Midbrain (tissue), 1 donor: Measurements from ENCODE around the gene VWA3B.

ENCODE experiments used
- DNase-seq: peaks from one replicate; lab custom pipeline; 2025; lab: John Stamatoyannopoulos, UW

The VWA3B gene

DNA sequence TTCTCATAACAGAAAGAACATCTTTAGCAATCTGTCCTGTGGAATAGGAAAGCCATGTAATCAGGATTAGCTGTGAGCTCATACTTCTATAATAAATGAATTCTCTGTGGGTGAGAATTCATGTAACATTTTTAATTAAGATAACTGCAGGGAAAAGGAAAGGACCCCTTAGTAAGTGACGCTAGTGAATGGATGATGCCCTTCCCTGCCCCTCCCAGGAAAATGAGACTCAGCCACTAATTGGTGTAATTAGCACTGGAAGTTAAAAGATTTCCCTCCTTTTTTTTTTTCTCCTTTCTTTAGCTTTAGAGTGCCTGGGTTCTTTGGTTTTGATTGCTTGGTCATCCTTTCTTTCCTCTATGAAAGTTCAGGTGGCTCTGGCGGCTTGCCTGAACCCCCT is 90.3 kb downstream of the VWA3B start:
- DNase-seq, result no peak

DNA sequence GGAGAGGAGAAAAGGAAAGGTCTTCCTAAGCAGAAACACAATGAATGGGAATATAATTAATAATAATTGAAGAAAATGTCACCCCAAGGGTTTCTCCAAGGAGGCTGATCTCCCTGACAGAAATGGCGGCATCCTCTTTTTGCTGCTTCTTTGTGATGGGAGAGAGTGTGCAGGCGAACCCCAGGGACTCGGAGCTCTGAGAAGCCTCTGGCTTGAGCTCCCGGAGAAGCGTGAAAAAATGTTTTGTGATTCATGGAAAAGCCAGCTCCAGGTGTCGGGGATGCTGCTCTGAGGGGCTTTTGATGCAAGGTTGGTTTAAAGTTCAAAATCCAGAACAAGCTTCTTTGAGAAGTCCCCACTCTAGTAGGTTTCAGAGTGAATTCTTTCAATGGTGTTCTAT is 91.0 kb downstream of the VWA3B start:
- DNase-seq, result no peak

DNA sequence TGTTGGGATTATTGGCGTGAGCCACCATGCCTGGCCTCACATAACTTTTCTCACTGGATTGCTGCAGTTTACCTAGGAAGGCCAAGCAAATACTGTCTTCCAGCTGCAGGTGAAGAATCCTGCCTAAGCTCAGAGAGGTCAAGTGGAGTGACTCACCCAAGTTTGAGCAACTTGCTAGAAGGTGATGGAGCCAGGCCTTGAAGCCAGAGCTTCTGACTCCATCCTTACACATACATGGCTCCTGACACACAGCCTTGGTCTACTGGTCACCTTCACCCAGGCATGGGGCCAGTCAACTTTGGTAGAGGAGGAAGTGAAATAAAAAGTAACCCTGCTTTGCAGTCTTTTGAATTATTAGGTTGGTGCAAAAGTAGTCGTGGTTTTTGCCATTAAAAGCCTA is 93.5 kb downstream of the VWA3B start:
- DNase-seq, result no peak

DNA sequence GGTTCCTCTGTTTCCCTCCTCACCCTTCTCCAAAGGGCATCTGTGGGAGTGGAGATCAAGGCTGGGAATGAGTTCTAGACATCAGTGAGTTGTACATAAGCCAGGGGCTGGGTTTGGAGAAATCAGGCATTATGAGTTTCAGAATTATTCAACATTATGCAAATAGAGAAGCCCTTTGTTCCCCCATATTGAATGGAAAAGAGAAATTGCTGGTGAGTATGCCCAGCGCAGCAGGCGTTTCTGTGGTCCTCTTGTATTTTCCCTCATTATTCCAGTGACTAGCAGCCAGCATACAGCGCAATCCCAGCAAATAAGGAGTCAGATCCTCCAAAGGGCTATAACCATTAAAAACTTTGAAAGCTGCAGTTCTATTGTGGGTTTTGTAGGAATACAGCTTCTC is 94.4 kb downstream of the VWA3B start:
- DNase-seq, result no peak

DNA sequence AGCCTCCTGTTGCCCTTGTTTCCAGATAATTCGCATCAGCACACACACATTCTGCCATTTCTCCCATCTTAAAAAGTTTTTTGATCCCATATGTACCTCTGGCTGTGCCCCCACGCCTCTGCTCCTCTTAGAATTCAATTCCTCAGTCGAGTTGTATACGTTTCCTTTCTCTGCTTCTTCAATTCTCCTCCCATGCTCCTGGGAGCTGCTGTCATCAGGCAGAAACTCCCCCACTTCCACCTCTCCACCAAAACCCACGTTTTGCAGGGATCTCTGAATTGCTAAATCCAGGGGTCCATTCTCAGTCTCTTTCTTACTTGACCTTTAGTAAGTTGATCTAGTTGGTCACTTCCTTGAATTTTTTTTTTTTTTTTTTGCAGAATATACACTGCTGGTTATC is 98.8 kb downstream of the VWA3B start:
- no peak for DNase-seq

DNA sequence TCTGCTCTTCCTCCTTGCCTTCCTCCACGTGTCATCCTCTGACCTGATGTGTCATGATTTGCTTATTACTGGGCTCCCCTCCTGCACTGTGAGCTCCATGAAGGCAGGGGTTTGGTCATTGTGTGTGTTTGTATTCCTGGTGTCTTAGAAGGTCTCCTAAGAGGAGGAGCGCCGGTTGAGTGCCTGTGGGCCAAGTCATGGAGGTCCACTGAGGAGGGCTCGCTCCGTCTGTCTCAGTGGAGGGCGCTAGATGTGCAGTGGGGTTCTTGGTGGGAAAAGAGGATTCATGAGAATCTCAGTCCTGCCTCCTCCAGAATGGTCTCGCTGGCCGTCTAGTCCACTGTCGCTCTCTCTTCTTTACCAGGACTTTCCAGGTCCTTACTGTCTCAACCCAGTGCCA is 100.2 kb downstream of the VWA3B start:
- DNase-seq, result no peak

DNA sequence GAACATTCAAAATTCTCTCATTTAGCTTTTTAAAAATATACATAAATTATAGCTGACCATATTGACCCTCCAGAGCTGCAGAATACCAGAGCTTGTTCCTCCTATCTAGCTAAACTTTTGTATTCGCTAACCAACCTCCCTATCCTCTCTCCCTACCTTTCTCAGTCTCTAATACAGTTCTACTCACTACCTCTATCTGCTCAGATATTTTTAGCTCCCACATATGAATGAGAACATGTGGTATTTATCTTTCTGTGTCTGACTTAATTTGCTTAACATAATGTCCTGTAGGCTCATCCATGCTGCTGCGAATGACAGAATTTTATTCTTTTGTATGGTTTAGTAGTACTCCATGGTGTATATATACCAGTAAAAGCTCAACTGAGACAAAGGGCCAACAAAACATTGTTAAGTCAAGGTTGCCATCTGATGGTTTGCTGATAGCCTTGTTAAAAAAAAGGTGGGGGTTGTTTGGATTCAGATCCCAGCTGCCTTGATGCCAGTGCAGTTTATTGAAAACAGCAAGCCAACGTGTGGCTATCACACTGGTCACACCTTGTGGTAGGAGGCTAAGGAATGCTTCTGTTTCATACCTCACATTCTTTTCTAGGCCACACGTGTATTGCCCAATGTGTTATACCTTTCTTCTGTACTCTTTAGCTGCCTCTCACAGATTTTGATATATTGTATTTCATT is 101.5 kb downstream of the VWA3B start:
- DNase-seq, result no peak

DNA sequence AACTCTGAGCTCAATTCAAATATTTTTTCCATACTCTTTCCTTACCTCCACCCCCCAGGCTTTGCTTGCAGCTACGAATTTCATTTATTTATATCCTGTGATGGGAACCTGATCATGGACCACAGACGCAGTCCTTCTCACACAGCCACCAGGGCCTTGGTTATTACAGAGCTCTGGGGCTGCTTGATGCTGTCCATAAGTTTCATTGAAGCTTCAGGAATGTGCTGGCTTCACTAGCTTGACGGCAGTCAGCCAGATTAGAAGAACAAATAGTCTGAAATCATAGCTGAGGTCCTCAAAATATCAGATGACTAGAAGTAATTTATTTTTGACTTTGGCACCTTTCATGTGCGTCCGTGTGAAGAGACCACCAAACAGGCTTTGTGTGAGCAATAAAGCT is 104.9 kb downstream of the VWA3B start:
- no peak for DNase-seq

DNA sequence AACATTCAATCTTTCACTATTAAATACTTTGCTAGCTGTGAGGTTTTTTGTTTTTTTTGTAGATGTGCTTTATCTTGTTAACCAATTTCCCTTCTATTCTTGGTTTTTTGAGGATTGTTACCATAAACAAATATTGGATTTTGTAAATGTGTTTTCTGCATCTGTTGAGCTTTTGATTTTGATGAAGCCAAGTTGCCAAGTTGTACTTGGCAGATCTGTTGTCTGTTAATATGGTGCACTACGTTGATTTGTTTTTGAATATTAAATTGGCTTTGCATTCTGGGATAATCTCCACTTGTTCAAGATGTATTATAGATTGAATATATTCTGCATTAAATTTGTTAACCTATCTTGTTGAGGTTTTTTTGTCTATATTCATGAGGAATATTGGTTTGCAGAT is 114.6 kb downstream of the VWA3B start:
- DNase-seq, result no peak

DNA sequence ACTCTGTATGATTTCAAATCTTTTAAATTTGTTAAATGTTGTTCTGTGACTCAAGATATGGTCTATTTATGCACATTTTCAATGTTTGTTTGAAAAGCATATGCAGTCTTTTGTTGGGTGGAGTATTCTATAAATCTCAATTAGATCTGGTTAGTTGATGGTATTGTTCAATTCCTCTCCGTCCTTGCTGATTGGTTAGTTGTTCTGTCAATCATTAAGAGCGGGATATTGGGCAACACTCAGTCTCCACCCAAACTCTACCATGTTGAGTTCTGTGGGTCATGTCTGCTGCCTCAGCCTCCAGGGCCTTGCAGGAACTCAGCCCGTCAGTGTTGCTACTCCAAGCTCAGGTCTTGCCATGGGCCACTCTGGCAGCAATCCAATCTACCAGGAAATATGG is 118.9 kb downstream of the VWA3B start:
- DNase-seq, result no peak

DNA sequence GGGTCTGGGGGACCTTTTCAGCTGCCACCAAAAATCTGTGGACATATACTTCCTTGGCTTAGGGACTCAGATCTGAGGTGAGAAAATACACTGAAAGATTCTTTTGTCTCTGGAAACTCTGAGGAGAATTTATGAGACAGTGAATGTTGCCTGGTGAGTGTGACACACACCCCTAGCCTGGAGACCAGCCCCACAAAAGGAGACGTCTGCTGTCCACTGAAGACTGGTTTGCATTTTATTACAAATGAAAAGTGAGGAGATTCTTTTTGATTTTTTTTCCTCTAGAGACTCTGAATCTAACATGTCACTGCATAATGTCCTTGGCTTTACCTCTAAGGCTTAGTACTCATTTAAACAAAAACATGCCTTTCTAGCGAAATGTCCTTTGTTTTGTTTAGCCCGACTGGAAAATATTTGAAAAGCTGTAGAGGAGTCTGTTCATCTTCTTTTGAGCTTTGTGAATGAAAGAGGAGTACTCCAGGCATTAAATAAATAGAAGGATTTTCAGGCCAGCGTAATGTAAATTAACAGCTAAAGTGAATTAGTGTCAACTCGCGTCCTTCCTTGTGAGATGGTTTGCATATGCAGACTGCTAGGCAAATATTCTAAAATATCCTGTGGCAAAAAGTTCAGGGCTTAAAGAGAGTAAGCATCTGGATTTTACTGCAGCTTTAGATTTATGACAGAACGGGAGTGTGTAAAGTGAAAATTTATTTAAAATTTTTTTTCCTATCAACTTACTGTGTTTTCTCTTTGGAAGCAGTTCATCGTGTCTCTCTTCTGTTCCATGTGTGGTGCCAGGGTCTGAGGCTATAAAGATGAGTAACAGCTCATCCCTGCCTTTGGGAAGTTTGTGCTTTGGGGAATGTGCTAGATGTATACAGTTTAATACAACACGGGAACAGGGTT is 125.4 kb downstream of the VWA3B start:
- no peak for DNase-seq

DNA sequence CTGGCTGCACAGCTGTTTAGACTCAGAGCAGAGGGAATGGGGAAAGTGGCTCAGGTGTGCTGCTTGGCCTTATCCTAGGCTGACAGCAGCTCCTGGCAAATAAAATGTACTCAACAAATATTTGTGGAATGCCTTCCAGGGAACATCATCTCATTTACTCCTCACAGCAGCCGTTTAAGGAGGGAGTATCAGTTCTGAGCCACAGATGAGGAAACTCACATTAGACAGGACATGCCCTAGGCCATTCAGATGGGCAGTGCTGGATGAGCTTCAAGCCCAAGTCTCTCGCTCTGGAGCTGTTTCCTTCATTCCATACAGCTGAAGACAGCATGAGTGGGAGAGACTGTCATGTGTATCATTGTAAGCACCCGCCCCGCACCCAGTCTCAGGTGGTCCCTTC is 129.6 kb downstream of the VWA3B start:
- DNase-seq, result no peak

DNA sequence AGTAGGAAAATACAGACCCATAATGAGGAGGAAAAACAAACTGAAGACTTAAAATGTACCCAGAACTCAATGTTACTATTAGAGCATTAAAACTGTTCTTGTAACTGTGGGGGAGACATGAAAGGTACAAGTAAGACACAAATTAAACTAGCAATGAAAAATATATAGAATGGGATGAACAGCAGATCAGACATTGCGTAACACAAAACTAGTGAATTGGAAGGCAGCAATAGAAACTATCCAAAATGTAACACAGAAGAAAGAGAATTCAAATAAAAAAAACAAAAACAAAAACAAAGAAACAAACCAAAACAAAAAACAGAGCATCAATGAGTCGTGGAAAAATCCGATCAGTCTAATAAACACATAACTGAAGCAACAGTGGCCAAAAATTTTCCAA is 132.2 kb downstream of the VWA3B start:
- DNase-seq, result no peak

DNA sequence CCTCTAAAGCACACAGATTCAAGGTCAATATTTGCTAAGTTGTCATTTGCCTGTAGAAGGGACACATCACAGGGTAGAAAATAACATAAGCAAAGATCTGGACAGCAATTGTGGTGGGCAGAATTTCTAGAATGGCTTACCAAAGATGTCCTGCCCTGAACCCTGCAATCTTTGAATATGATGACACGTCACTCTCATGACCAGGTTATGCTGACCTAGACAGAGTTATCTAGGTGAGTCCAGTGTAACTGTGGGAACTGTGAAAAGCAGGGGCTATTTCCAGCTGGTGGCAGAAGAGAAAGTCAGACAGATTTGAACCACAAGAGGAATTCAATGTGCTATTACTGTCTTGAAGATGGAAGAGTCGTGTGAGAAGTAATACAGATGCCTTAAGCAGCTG is 147.0 kb downstream of the VWA3B start:
- DNase-seq, result no peak

DNA sequence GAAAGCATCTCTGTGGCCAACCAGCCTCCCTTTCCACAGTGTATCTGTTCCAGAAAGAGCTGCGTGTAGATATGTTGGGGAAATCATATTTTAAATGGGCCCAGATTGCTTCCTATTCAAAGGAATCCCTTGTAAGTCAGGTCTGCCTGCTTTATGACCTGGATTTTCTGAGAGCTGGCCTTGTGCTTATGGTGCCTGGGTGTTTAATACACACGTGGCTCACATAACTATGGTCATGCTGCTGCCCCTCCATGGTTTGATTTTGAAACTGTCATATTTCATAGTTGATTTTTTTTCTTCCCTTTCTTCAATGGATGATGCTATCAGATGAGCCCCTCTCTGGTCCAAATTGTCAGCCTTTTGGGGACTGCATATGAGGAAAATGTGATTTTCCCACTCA is 147.8 kb downstream of the VWA3B start:
- no peak for DNase-seq

DNA sequence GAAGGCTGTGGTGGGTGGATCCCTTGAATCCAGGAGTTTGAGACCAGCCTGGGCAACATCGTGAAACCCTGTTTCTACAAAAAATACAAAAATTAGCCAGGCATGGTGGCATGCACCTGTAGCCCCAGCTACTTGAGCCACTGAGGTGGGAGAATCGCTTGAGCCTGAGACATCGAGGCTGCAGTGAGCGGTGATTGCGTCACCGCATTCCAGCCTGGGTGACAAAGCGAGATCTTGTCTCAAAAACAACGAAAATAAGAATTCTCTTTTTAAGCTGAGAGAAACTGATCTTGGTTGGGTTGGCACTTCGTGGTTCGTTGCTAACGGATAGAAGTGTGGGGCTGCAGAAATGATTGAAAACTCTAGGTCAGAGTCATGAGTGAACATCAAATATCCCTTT is 150.0 kb downstream of the VWA3B start:
- no peak for DNase-seq

DNA sequence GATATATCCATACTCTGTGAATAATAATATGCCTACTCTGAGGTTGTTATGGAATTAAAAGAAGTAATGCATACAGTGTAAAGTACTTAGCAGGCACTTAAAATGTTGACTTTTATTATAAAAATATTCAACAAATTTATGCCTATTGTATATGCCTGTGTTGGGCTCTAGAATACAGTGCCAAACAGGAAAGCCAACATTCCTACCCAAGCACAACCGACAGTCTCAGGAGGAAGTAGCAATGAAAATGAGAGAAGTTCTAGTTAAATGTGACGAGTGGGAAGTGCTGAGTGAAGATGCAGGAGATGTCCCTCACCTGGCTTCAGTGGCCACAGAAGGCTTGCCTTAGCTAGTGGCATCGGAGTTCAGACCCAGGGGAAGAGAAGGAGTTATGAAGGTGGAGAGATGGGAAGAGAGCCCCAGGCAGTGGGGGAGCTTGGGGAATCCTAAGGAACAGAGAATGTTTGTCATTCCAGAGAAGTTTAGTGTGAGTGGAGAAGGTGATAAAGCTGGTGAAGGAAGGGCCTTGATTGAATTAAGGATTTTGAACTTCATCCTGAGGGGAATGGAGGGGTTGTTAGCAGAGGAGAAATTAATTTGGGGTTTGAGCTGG is 153.9 kb downstream of the VWA3B start:
- no peak for DNase-seq

DNA sequence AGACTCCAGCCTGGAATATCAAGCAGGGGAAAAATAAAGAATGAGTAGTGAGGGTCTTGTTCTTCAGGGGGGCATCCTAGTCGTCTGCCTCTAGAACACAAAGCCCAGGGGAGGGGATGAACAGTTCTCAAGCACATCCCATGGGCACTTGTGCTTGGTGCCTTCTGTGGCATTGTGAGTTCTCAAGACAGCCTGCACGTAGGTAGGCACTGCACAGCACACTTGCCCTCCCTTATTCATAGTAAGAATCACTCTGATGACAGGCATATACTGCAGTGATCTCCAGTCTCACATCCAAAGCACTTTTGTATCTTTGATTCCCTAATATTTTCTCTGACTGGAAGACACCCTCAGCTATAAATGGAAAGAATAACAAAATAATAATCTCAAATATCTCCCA is 154.6 kb downstream of the VWA3B start:
- peak; percentile 26 for DNase-seq

DNA sequence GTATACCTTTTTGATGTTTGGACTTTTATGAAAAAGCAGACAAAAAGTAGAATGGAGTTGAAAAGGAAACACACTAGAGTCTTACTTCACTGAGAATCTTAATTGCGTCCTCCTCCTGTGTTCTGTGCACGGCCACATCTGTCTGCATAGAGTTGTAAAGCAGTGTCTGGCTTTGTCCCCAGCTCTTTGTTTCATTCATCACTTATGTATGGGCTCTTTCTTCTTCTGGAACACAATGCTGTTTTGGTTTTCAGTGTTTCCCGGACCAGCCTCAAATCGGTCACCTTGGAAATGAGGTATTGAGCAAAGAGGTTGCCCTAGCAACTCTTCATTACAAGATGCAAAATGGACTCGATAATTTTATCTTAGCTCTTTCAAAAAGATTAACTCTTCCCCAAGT is 155.0 kb downstream of the VWA3B start:
- DNase-seq, result peak; percentile 84

DNA sequence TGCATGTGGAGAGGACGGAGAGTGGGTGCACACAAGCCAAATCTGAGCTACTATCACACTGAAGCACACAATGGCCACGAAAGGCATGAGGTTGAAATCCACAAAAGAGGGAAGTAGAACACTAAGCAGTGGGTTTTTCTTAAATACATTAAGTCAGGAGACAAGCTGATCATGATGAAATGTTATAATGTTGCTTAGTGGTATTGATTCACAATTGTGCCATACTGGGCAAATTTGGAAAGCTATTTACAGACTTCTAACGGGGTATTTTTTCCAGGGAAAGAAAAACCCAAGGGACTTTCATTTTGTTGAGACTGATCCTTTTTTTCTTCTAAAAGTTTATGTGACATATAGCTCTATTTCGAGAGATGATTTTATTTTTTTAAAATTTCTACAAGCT is 158.5 kb downstream of the VWA3B start:
- no peak for DNase-seq

DNA sequence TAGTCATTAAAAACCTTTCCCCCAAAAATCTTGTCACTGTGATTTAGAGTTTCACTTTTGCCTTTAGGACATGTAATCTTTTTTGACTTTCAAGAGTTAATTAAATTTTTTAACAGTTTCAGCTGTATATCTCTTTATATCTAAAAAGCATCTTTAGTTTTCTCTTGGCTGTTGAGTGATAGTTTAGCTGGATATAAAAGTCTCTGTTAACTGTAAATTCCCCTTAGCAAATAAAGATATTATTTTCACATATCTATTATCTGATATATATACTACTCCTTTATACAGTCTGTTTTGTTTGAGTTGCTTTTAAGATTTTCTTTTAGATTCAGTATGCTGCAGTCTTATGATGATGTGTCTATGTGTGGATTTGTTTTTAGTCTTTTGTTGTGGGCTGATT is 160.4 kb downstream of the VWA3B start:
- no peak for DNase-seq

DNA sequence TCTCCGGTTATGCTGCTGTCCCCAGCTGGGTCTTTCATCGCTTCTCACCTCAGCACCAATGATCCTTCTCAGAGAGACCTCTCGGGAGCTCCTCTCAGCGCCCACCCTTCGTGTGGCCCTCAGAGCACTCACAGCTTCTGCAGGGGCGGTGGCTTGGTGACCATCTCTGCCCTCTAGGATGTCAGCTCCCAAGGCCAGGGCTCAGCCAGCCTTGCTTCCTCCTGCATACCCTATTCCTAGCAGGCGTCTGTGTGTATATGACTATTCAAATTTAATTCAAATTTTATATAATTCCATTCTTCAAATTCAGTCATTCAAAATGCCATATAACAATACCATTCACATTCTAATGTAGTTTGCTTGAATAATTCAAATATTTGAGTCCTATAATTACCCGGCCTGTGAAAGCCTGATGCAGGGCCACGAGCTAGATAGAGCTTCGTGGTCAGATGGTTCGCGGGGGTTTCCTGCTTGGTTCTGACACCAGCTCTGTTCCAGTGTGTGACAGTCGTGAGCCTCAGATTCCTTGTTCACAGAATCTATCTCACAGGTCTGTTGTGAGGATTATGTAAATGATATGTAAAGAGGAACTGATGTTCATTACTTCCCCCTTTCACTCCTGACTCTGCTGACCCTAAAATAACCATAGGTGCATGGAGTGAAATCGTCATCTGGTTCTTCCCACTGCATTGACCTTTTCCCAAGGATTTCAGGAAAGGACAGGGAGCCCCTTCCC is 165.2 kb downstream of the VWA3B start:
- no peak for DNase-seq
